ENCODE results near the gene TAF11L6.
"Not testable (repeated sequence)": the region's sequence is repeated elsewhere in the genome, so short reads cannot be mapped to it uniquely, and the experiment has no call there.

The TAF11L6 gene

DNA sequence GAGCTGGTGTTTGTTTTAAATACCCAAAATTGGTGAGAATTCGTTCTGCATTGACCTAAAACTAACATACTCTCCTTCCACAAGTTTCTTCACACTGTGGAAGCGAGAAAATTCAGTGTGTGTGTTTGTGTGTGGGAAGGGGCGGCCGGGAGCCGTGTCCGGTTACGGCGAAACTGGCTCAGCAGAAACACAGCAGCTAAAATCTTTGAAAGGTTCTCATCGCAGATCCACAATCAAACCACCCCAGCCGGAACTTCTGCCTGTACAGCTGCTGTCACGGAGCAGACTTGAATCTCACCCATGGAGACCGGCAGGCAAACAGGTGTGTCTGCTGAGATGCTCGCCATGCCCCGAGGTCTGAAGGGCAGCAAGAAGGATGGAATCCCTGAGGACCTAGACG, at the start of gene TAF11L6:
Gene TAF11L6 (plus strand): TSS at position 301 of the 400 bp plus-strand sequence.
- DNase-seq = not testable (repeated sequence)

GRCh38 chr5:17481378-17481777, 47.1 kb upstream of the TAF11L6 start:
- no peak for DNase-seq

DNA sequence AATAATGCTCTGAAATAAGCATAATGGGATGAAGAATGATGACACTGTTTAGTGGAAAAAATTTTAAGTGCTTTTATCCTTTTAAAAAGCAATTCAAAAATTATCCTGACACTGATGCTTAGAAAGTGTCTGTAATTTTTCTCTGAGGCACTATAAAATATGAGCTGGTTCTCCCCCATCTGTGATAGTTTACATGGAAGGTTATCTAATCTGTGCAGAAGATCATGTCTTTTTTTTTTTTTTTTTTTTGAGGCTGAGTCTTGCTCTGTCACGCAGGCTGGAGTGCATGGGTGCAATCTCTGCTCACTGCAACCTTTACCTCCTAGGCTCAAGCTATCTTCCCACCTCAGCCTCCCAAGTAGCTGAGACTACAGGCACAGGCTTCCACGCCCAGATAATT, 45.7 kb upstream of the TAF11L6 start:
- DNase-seq = no peak

DNA sequence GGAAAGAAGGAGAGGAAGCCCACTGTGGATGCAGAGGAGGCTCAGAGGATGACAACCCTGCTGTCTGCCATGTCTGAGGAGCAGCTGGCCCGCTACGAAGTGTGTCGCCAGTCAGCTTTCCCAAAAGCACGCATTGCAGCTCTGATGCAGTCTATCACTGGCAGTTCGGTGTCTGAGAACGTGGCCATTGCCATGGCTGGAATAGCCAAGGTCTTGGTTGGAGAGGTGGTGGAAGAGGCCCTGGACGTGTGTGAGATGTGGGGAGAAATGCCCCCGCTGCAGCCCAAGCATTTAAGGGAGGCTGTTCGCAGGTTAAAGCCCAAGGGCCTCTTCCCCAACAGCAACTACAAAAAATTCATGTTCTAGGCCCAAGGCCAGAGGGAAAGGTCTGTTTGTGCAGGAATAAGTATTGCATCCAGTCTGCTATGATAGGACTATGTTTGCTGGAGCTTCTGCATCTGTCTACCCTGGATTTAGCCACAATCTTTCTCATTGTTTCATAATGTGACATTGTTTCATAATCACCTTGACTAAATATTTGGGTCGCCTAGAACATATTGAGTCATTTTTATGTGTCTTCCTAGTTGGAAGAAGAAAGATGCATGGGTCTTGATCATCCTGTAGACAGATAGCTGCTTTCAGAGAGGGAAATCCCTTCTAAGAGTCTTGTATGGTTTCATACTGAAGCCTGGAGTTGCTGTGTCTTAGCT, 41.9 kb upstream of the TAF11L6 start:
- not testable (repeated sequence) for DNase-seq

GRCh38 chr5:17487174-17487512, 41.3 kb upstream of the TAF11L6 start:
- no peak for DNase-seq

DNA sequence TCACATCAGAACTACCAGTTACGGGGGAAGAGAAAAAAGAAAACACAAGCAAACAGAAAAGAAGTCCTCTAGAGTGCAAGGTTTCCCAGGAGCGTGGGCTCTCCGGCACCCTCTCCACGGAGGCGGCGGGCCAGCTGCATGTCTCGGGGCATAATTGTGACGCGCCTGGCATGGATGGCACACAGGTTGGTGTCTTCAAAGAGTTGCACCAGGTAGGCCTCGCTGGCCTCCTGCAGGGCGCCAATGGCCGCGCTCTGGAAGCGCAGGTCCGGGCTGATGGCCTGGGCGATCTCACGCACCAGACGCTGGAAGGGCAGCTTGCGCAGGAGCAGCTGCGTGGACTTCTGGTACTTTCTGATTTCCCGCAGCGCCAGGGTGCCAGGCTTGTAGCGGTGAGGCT, 37.2 kb upstream of the TAF11L6 start:
- DNase-seq = not testable (repeated sequence)

GRCh38 chr5:17492770-17493169, 35.7 kb upstream of the TAF11L6 start:
- no peak for DNase-seq

- no peak for DNase-seq
Measured at GRCh38 chr5:17497446-17497845, 31.0 kb upstream of the TAF11L6 start.

DNA sequence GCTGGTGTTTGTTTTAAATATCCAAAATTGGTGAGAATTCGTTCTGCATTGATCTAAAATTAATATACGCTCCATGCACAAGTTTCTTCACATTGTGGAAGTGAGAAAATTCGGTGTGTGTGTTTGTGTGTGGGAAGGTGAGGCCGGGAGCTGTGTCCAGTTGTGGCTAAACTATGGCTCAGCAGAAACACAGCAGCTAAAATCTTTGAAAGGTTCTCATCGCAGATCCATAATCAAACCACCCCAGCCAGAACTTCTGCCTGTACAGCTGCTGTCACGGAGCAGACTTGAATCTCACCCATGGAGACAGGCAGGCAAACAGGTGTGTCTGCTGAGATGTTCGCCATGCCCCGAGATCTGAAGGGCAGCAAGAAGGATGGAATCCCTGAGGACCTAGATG, 30.5 kb upstream of the TAF11L6 start, which contains the start of gene TAF11L2:
Gene TAF11L2 (plus strand): TSS at position 301 of the 400 bp plus-strand sequence.
- not testable (repeated sequence) for DNase-seq

GRCh38 chr5:17511775-17512325, 16.6 kb upstream of the TAF11L6 start:
- no peak for DNase-seq

- not testable (repeated sequence) for DNase-seq
Measured at GRCh38 chr5:17517526-17517925, 10.9 kb upstream of the TAF11L6 start.

GRCh38 chr5:17518067-17518466, 10.4 kb upstream of the TAF11L6 start, which contains the start of gene TAF11L3:
Gene TAF11L3, plus strand, starts transcription at chr5:17518367.
- not testable (repeated sequence) for DNase-seq

DNA sequence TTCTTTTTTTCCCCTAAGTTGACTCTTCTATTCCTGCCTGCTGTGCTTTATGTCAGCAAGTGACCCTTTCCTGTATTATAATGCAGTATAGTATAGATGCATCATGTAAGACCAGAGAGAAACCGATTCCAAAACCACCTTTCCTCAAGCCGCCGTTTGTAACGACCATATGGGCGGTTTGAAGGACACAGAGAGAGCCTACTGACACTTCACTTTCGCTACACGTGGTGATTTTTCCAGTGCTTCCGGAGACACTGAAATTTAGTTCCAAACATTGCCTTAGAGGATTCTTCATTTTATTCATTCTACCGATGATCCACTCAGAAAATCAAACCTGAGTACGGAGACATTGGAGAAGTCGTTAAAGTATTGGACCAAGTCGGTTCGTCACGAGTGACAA, 9.0 kb upstream of the TAF11L6 start:
- DNase-seq = not testable (repeated sequence)

DNA sequence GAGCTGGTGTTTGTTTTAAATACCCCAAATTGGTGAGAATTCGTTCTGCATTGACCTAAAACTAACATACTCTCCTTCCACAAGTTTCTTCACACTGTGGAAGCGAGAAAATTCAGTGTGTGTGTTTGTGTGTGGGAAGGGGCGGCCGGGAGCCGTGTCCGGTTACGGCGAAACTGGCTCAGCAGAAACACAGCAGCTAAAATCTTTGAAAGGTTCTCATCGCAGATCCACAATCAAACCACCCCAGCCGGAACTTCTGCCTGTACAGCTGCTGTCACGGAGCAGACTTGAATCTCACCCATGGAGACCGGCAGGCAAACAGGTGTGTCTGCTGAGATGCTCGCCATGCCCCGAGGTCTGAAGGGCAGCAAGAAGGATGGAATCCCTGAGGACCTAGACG, 7.0 kb upstream of the TAF11L6 start, which contains the start of gene TAF11L4:
Gene TAF11L4 (plus strand): TSS at position 301 of the 400 bp plus-strand sequence.
- DNase-seq = not testable (repeated sequence)

DNA sequence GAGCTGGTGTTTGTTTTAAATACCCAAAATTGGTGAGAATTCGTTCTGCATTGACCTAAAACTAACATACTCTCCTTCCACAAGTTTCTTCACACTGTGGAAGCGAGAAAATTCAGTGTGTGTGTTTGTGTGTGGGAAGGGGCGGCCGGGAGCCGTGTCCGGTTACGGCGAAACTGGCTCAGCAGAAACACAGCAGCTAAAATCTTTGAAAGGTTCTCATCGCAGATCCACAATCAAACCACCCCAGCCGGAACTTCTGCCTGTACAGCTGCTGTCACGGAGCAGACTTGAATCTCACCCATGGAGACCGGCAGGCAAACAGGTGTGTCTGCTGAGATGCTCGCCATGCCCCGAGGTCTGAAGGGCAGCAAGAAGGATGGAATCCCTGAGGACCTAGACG, 3.5 kb upstream of the TAF11L6 start, which contains the start of gene TAF11L5:
Gene TAF11L5 (plus strand): TSS at position 301 of the 400 bp plus-strand sequence.
- DNase-seq = not testable (repeated sequence)

- not testable (repeated sequence) for DNase-seq
Measured at GRCh38 chr5:17526504-17526903, 2.0 kb upstream of the TAF11L6 start.
